BLaER1 treated with 17β-estradiol and CSF1 and Interleukin-3, amounts not matched to agents 10 nM and 100 nM (cell line): Measurements from ENCODE around the gene CTIF.

Experiments
- H3K27ac ChIP-seq, 11 experiments: shearing (Covaris generic); formaldehyde crosslinking; 2 replicates each; pipeline ENCODE4 v1.8.1; 2022
- H3K27me3 ChIP-seq, 11 experiments: shearing (Covaris generic); formaldehyde crosslinking; 2 replicates each; pipeline ENCODE4 v1.8.1; 2022
- H3K36me3 ChIP-seq, 11 experiments: shearing (Covaris generic); formaldehyde crosslinking; 2 replicates each; pipeline ENCODE4 v1.8.1; 2022
- H3K4me1 ChIP-seq, 10 experiments: shearing (Covaris generic); formaldehyde crosslinking; 2 replicates each; pipeline ENCODE4 v1.8.1; 2022
- H3K4me2 ChIP-seq, 11 experiments: shearing (Covaris generic); formaldehyde crosslinking; 2 replicates each; pipeline ENCODE4 v1.8.1; 2022
- H3K4me3 ChIP-seq, 10 experiments: shearing (Covaris generic); formaldehyde crosslinking; 2 replicates each; pipeline ENCODE4 v1.8.1; 2022
- H3K9ac ChIP-seq, 11 experiments: shearing (Covaris generic); formaldehyde crosslinking; 2 replicates each; pipeline ENCODE4 v1.8.1; 2022
- H3K9me3 ChIP-seq, 11 experiments: shearing (Covaris generic); formaldehyde crosslinking; replicated peaks in 1 of 11; 2 replicates each; pipeline ENCODE4 v1.8.1; 2022
- H4K20me1 ChIP-seq, 11 experiments: shearing (Covaris generic); formaldehyde crosslinking; 2 replicates each; pipeline ENCODE4 v1.8.1; 2022
- Cebpa-rat ChIP-seq, 11 experiments: shearing (Covaris generic); IDR thresholded peaks; 2 replicates each; pipeline ENCODE4 v1.8.1; 2022

Gene CTIF

GRCh38 chr18:48790226-48790863 lies 251.5 kb downstream of the CTIF start:
- H3K27ac ChIP-seq, result peak overlapping the region in 10 of 11 experiments; percentile 20 to 59 (median 54); a peak in 14 of 22 replicates
- H4K20me1 ChIP-seq, result peaks cover 0 to 26% (median 0%) of the 10 kb centered on the region in 11 experiments; a peak in 4 of 22 replicates
- H3K27me3 ChIP-seq, result peaks cover 0 to 9% (median 0%) of the 10 kb centered on the region in 11 experiments; a peak in 1 of 22 replicates
- peaks cover 0 to 13% (median 5%) of the 10 kb centered on the region in 11 experiments; a peak in 3 of 22 replicates for H3K36me3 ChIP-seq
- H3K9ac ChIP-seq, result peak overlapping the region in 1 of 11 experiments; percentile 24; a peak in 1 of 22 replicates
- no peak overlapping the region; a peak in 2 of 20 replicates for H3K4me3 ChIP-seq
- no peaks in the 10 kb centered on the region for H3K9me3 ChIP-seq
- peak overlapping the region; percentile 67 to 92 (median 79) for H3K4me2 ChIP-seq
- TF ChIP-seq Cebpa-rat (IDR thresholded peaks at IDR 0.05), result no peak
- H3K4me1 ChIP-seq, result peaks cover 53 to 68% (median 58%) of the 10 kb centered on the region in 10 experiments

GRCh38 chr18:48790869-48791635 lies 252.2 kb downstream of the CTIF start:
- no peak for TF ChIP-seq Cebpa-rat (IDR thresholded peaks at IDR 0.05)
- H3K9me3 ChIP-seq, result no peaks in the 10 kb centered on the region
- peaks cover 0 to 9% (median 0%) of the 10 kb centered on the region in 11 experiments; a peak in 1 of 22 replicates for H3K27me3 ChIP-seq
- H3K9ac ChIP-seq, result peak overlapping the region in 4 of 11 experiments; percentile 11 to 41 (median 22); a peak in 3 of 22 replicates
- H4K20me1 ChIP-seq, result peaks cover 0 to 19% (median 0%) of the 10 kb centered on the region in 11 experiments; a peak in 4 of 22 replicates
- peak overlapping the region; percentile 67 to 92 (median 79) for H3K4me2 ChIP-seq
- H3K4me1 ChIP-seq, result peaks cover 45 to 60% (median 51%) of the 10 kb centered on the region in 10 experiments
- H3K36me3 ChIP-seq, result peaks cover 0 to 13% (median 5%) of the 10 kb centered on the region in 11 experiments; a peak in 3 of 22 replicates
- peak overlapping the region in 10 of 11 experiments; percentile 20 to 59 (median 54); a peak in 16 of 22 replicates for H3K27ac ChIP-seq
- no peak overlapping the region; a peak in 2 of 20 replicates for H3K4me3 ChIP-seq

GRCh38 chr18:48791636-48792105 lies 252.8 kb downstream of the CTIF start:
- Histone ChIP-seq H4K20me1 (peaks cover 0 to 15% (median 0%) of the 10 kb centered on the region in 11 experiments; a peak in 3 of 22 replicates), H3K4me1 (peaks cover 42 to 54% (median 46%) of the 10 kb centered on the region in 10 experiments), H3K4me2 (peak overlapping the region in 8 of 11 experiments; percentile 20 to 86 (median 74); a peak in 12 of 22 replicates), H3K27ac (peak overlapping the region in 2 of 11 experiments; percentile 45 to 54; a peak in 3 of 22 replicates), H3K4me3 (no peak overlapping the region), H3K9ac (peak overlapping the region in 1 of 11 experiments; percentile 41; a peak in 2 of 22 replicates), H3K9me3 (no peaks in the 10 kb centered on the region), H3K27me3 (peaks cover 0 to 9% (median 0%) of the 10 kb centered on the region in 11 experiments; a peak in 1 of 22 replicates), H3K36me3 (peaks cover 0 to 13% (median 6%) of the 10 kb centered on the region in 11 experiments; a peak in 5 of 22 replicates)
- no peak for TF ChIP-seq Cebpa-rat (IDR thresholded peaks at IDR 0.05)

- peaks cover 0 to 9% (median 0%) of the 10 kb centered on the region in 11 experiments; a peak in 1 of 22 replicates for H3K27me3 ChIP-seq
- H3K9me3 ChIP-seq, result no peaks in the 10 kb centered on the region
- no peak overlapping the region for H3K27ac ChIP-seq
- TF ChIP-seq Cebpa-rat (IDR thresholded peaks at IDR 0.05), result no peak
- no peak overlapping the region for H3K9ac ChIP-seq
- peak overlapping the region in 6 of 11 experiments; percentile 23 to 86 (median 79); a peak in 9 of 22 replicates for H3K4me2 ChIP-seq
- H4K20me1 ChIP-seq, result peaks cover 0 to 12% (median 0%) of the 10 kb centered on the region in 11 experiments; a peak in 3 of 22 replicates
- peaks cover 0 to 13% (median 9%) of the 10 kb centered on the region in 11 experiments; a peak in 5 of 22 replicates for H3K36me3 ChIP-seq
- H3K4me1 ChIP-seq, result peaks cover 38 to 50% (median 42%) of the 10 kb centered on the region in 10 experiments
- H3K4me3 ChIP-seq, result no peak overlapping the region
Measured at GRCh38 chr18:48792141-48792540, 253.3 kb downstream of the CTIF start.

- no peak overlapping the region for H3K9ac ChIP-seq
- no peak overlapping the region for H3K4me2 ChIP-seq
- no peak for TF ChIP-seq Cebpa-rat (IDR thresholded peaks at IDR 0.05)
- peaks cover 0 to 5% (median 0%) of the 10 kb centered on the region in 11 experiments; a peak in 1 of 22 replicates for H3K27me3 ChIP-seq
- peaks cover 0 to 5% (median 0%) of the 10 kb centered on the region in 11 experiments; a peak in 3 of 22 replicates for H4K20me1 ChIP-seq
- peaks cover 0 to 13% (median 9%) of the 10 kb centered on the region in 11 experiments; a peak in 5 of 22 replicates for H3K36me3 ChIP-seq
- H3K27ac ChIP-seq, result no peak overlapping the region
- no peak overlapping the region for H3K4me3 ChIP-seq
- peaks cover 32 to 47% (median 41%) of the 10 kb centered on the region in 10 experiments for H3K4me1 ChIP-seq
- H3K9me3 ChIP-seq, result no peaks in the 10 kb centered on the region
Measured at GRCh38 chr18:48792611-48793380, 254.0 kb downstream of the CTIF start.

- TF ChIP-seq Cebpa-rat (IDR thresholded peaks at IDR 0.05), result no peak
- Histone ChIP-seq H3K27ac (no peak overlapping the region), H3K4me3 (no peak overlapping the region), H3K36me3 (peaks cover 0 to 25% (median 7%) of the 10 kb centered on the region in 11 experiments; a peak in 8 of 22 replicates), H3K27me3 (no peaks in the 10 kb centered on the region), H3K4me2 (no peak overlapping the region), H3K9me3 (no peaks in the 10 kb centered on the region), H4K20me1 (peaks cover 0 to 4% (median 0%) of the 10 kb centered on the region in 11 experiments; a peak in 3 of 22 replicates), H3K4me1 (peaks cover 24 to 44% (median 36%) of the 10 kb centered on the region in 10 experiments), H3K9ac (no peak overlapping the region)
Measured at GRCh38 chr18:48794251-48794970, 255.6 kb downstream of the CTIF start.

GRCh38 chr18:48795696-48796095 lies 256.9 kb downstream of the CTIF start:
- H3K27ac ChIP-seq, result no peak overlapping the region

More at GRCh38 chr18:48795696-48796095, 256.9 kb downstream of the CTIF start:
- H3K9ac ChIP-seq, result no peak overlapping the region
- no peaks in the 10 kb centered on the region for H3K27me3 ChIP-seq
- no peak overlapping the region for H3K4me3 ChIP-seq
- no peak for TF ChIP-seq Cebpa-rat (IDR thresholded peaks at IDR 0.05)
- peaks cover 0 to 4% (median 0%) of the 10 kb centered on the region in 11 experiments; a peak in 3 of 22 replicates for H4K20me1 ChIP-seq
- H3K4me1 ChIP-seq, result peaks cover 18 to 53% (median 38%) of the 10 kb centered on the region in 10 experiments
- peaks cover 0 to 36% (median 7%) of the 10 kb centered on the region in 11 experiments; a peak in 9 of 22 replicates for H3K36me3 ChIP-seq
- no peak overlapping the region for H3K4me2 ChIP-seq
- no peaks in the 10 kb centered on the region for H3K9me3 ChIP-seq
